ENCODE measurements around the gene PWP2. TPM values are rescaled to one million over a fixed set of nuclear protein-coding genes. Genes with fewer than 3 reads are reported as not detected.
"Not testable (repeated sequence)": the region's sequence is repeated elsewhere in the genome, so short reads cannot be mapped to it uniquely, and the experiment has no call there.

PWP2 gene
- total RNA-seq, 2 donors from 2014 or later, result 31.4 to 69.6 TPM

DNA sequence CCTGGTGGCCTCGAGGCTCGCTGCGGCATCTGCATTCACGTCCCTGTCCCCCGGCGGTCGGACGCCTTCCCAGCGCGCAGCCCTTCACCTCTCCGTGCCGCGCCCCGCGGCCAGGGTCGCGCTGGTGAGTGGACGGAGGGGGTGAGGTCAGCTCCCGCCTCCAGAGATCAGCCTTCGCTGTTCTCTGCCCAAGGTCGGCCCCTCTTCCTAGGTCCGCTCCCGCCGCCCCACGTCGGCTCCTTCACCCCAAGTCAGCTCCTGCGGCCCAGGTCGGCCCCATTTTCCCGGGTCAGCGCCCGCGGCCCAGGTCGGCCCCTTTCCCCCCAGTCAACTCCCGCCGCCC is 26.5 kb downstream of the PWP2 start:
- H3K4me3 Mint-ChIP-seq; H3K36me3 Mint-ChIP-seq; H3K9me3 Mint-ChIP-seq; DNase-seq (ENCODE audit: low spot score); H3K27ac Mint-ChIP-seq; ATAC-seq; H3K27me3 Mint-ChIP-seq; H3K4me1 Mint-ChIP-seq (ENCODE audit: low read depth in 2 of 2): not testable (repeated sequence)

- not testable (repeated sequence) for H3K4me1 Mint-ChIP-seq (ENCODE audit: low read depth in 2 of 2); H3K9me3 Mint-ChIP-seq; H3K4me3 Mint-ChIP-seq; ATAC-seq; H3K27me3 Mint-ChIP-seq; DNase-seq (ENCODE audit: low spot score); H3K27ac Mint-ChIP-seq; H3K36me3 Mint-ChIP-seq
Observed at GRCh38 chr21:44134732-44135131, 27.5 kb downstream of the PWP2 start.

DNA sequence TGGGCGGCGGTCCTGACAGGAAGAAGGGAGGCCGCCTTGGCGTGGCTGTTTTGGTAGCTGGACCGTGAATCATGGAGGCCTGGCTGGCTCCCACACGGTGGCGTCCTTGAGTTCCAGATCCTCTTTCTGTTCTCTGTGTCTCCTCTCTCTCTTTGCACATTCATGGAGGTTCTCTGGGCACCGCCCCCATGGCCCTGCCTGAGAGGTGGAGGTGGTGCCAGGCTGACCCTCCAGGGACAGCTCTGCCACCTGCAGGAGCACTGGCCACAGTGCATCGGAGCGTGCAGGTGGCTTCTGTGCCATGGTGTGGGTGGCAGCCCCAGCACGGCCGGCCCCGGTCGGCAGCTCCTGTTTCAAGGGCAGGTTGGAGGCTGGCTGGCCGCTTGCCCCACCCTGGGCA is 30.8 kb downstream of the PWP2 start:
- DNase-seq (ENCODE audit: low spot score); H3K27ac Mint-ChIP-seq; H3K9me3 Mint-ChIP-seq; H3K27me3 Mint-ChIP-seq; H3K36me3 Mint-ChIP-seq; H3K4me1 Mint-ChIP-seq (ENCODE audit: low read depth in 2 of 2); H3K4me3 Mint-ChIP-seq: not testable (repeated sequence)
- peak; percentile 64 to 79 for ATAC-seq

- H3K4me3 Mint-ChIP-seq; DNase-seq (ENCODE audit: low spot score); H3K27me3 Mint-ChIP-seq; H3K36me3 Mint-ChIP-seq; H3K4me1 Mint-ChIP-seq (ENCODE audit: low read depth in 2 of 2); H3K9me3 Mint-ChIP-seq; H3K27ac Mint-ChIP-seq: not testable (repeated sequence)
- peak in 1 of 2 donors; percentile 44 for ATAC-seq
Observed at GRCh38 chr21:44139787-44140551, 32.8 kb downstream of the PWP2 start.

GRCh38 chr21:44140552-44140932 is 33.3 kb downstream of the PWP2 start:
- not testable (repeated sequence) for H3K27me3 Mint-ChIP-seq; H3K27ac Mint-ChIP-seq; H3K36me3 Mint-ChIP-seq; ATAC-seq; H3K4me3 Mint-ChIP-seq; DNase-seq (ENCODE audit: low spot score); H3K9me3 Mint-ChIP-seq; H3K4me1 Mint-ChIP-seq (ENCODE audit: low read depth in 2 of 2)

DNA sequence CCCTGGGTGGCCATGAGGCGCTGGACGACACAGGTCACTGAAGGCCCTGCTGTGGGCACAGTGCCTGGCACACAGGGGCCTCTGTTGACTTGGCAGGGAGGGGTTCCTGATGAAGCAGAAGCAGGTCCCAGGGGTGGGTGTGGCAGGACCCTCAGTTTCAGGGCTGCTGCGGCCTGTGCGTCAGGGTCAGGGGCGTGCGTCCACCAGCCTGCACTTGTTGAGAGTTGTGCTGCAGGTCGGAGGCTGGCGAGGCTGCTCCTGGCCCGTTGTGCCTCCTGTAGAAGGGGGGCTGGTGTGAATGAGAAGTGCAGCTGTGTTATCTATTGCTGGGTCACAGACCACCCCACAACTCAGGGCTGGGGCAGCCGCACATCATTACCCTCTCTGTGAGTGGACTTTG is 35.3 kb downstream of the PWP2 start:
- H3K27me3 Mint-ChIP-seq; H3K9me3 Mint-ChIP-seq; H3K27ac Mint-ChIP-seq; DNase-seq (ENCODE audit: low spot score); H3K4me3 Mint-ChIP-seq; ATAC-seq; H3K36me3 Mint-ChIP-seq; H3K4me1 Mint-ChIP-seq (ENCODE audit: low read depth in 2 of 2): not testable (repeated sequence)

DNA sequence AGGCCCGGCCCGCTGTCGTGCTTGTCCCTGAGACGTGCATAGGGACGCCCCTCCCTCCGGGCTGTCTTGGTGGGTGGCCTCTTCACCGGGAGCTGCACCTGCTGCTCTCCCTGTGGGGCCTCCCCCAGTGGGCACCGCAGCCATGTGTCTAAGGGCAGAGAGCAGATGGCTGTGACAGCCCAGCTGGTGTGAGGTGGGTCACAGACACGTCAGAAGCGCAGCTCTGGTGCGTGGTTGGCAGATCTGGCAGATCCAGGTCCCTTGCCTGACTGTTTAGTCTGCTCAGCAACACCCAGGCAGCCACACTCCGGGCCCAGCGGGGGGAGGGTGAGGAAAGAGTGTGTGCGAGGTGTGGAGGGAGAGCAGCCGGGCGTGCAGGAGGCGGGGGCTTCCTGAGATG is 36.2 kb downstream of the PWP2 start:
- peak; percentile 76 to 79 for ATAC-seq

GRCh38 chr21:44143996-44144395 is 36.8 kb downstream of the PWP2 start:
- H3K9me3 Mint-ChIP-seq; H3K36me3 Mint-ChIP-seq; DNase-seq (ENCODE audit: low spot score); H3K27ac Mint-ChIP-seq; H3K4me1 Mint-ChIP-seq (ENCODE audit: low read depth in 2 of 2); H3K4me3 Mint-ChIP-seq; H3K27me3 Mint-ChIP-seq: not testable (repeated sequence)
- ATAC-seq, result peak in 1 of 2 donors; percentile 17

More for the DNA sequence above, 36.2 kb downstream of the PWP2 start:
- not testable (repeated sequence) for H3K9me3 Mint-ChIP-seq; H3K4me3 Mint-ChIP-seq; H3K36me3 Mint-ChIP-seq; H3K27ac Mint-ChIP-seq; H3K4me1 Mint-ChIP-seq (ENCODE audit: low read depth in 2 of 2); H3K27me3 Mint-ChIP-seq; DNase-seq (ENCODE audit: low spot score)

- not testable (repeated sequence) for H3K27me3 Mint-ChIP-seq; H3K4me3 Mint-ChIP-seq; H3K27ac Mint-ChIP-seq; H3K36me3 Mint-ChIP-seq; H3K4me1 Mint-ChIP-seq (ENCODE audit: low read depth in 2 of 2); H3K9me3 Mint-ChIP-seq; DNase-seq (ENCODE audit: low spot score)
- ATAC-seq, result peak; percentile 25 to 37
Observed at GRCh38 chr21:44144784-44145602, 37.8 kb downstream of the PWP2 start.

- ATAC-seq, result not testable (repeated sequence)
Observed at GRCh38 chr21:44145616-44146015, 38.4 kb downstream of the PWP2 start.

GRCh38 chr21:44147108-44147507 is 39.9 kb downstream of the PWP2 start:
- H3K27me3 Mint-ChIP-seq; H3K27ac Mint-ChIP-seq; H3K4me1 Mint-ChIP-seq (ENCODE audit: low read depth in 2 of 2); H3K36me3 Mint-ChIP-seq; H3K4me3 Mint-ChIP-seq; DNase-seq (ENCODE audit: low spot score); H3K9me3 Mint-ChIP-seq: not testable (repeated sequence)
- ATAC-seq, result peak; percentile 31 to 61

More at GRCh38 chr21:44145616-44146015, 38.4 kb downstream of the PWP2 start:
- not testable (repeated sequence) for H3K9me3 Mint-ChIP-seq; DNase-seq (ENCODE audit: low spot score); H3K4me3 Mint-ChIP-seq; H3K27ac Mint-ChIP-seq; H3K36me3 Mint-ChIP-seq; H3K27me3 Mint-ChIP-seq; H3K4me1 Mint-ChIP-seq (ENCODE audit: low read depth in 2 of 2)

GRCh38 chr21:44150255-44150654 is 43.1 kb downstream of the PWP2 start:
- not testable (repeated sequence) for H3K36me3 Mint-ChIP-seq; DNase-seq (ENCODE audit: low spot score); H3K4me1 Mint-ChIP-seq (ENCODE audit: low read depth in 2 of 2); ATAC-seq; H3K27ac Mint-ChIP-seq; H3K9me3 Mint-ChIP-seq; H3K27me3 Mint-ChIP-seq; H3K4me3 Mint-ChIP-seq

GRCh38 chr21:44153214-44153888 is 46.2 kb downstream of the PWP2 start:
- H3K4me3 Mint-ChIP-seq; H3K27ac Mint-ChIP-seq; H3K4me1 Mint-ChIP-seq (ENCODE audit: low read depth in 2 of 2); H3K36me3 Mint-ChIP-seq; DNase-seq (ENCODE audit: low spot score); H3K27me3 Mint-ChIP-seq; H3K9me3 Mint-ChIP-seq: not testable (repeated sequence)
- ATAC-seq, result peak in 1 of 2 donors; percentile 14

DNA sequence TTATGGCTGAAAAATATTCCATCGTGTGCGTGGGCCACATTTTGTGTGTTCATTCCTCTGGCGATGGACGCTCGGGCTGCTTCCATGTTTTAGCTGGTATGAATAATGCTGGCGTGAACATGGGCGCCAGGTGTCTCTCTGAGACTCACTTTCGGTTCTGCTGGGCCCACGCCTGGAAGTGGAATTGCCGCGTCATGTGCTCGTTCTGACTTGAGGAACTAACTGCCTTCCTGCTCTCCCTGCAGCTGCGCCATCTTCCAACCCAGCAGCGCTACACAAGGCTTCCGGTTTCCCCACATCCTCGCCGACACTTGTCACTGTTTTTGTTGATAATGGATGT is 46.7 kb downstream of the PWP2 start:
- H3K27ac Mint-ChIP-seq; H3K27me3 Mint-ChIP-seq; H3K36me3 Mint-ChIP-seq; H3K4me3 Mint-ChIP-seq; H3K4me1 Mint-ChIP-seq (ENCODE audit: low read depth in 2 of 2); H3K9me3 Mint-ChIP-seq; DNase-seq (ENCODE audit: low spot score): not testable (repeated sequence)
- ATAC-seq, result peak; percentile 39 to 40
